Activated T-cell treated with anti-CD3 and anti-CD28 coated beads, Interleukin-2, amount 50 U/mL, for 72 hours (primary cell): ENCODE results near the gene THRB. TPM values are rescaled to one million over a fixed set of nuclear protein-coding genes. Genes with fewer than 3 reads are reported as not detected.
A peak's percentile ranks its signal among the peaks of the same experiment; 100 is the strongest.

ENCODE experiments used
- ATAC-seq, 2 donors: fragments of 150-1000 bp; cut with Tn5 transposase; replicated peaks in 1 of 2; 2 replicates each; pipeline ENCODE4 v1.10.0; 2021; ENCODE audit warnings: moderate library complexity in 2 of 2, mild to moderate bottlenecking in 1 of 2
- DNase-seq, 2 donors: peaks; one replicate each; pipeline ENCODE4 v3.0.0; 2021 to 2022; ENCODE audit warnings: mixed read lengths in 1 of 2
- H3K27ac Mint-ChIP-seq: one replicate; pipeline ENCODE4 v1.8.0; 2022; ENCODE audit warnings: mild to moderate bottlenecking, moderate library complexity, mixed read lengths
- H3K27me3 Mint-ChIP-seq: one replicate; pipeline ENCODE4 v1.8.0; 2022; ENCODE audit warnings: low read depth, mixed read lengths
- H3K36me3 Mint-ChIP-seq, 2 donors: one replicate each; pipeline ENCODE4 v1.8.0; 2022; ENCODE audit warnings: mixed read lengths in 2 of 2, mild to moderate bottlenecking in 1 of 2; ENCODE audit not compliant: insufficient read depth in 2 of 2
- H3K4me1 Mint-ChIP-seq: one replicate; pipeline ENCODE4 v1.8.0; 2022; ENCODE audit warnings: low read depth, mixed read lengths
- H3K4me3 Mint-ChIP-seq, 2 donors: one replicate each; pipeline ENCODE4 v1.8.0; 2022; ENCODE audit warnings: mild to moderate bottlenecking in 2 of 2, mixed read lengths in 2 of 2, moderate library complexity in 2 of 2
- H3K9me3 Mint-ChIP-seq, 2 donors: one replicate each; pipeline ENCODE4 v1.8.0; 2022; ENCODE audit warnings: mixed read lengths in 2 of 2
- total RNA-seq, 2 donors: library from RNA; stranded (reverse); gene quantifications; one replicate each; pipeline ENCODE4 v1.2.3, GENCODE V29; 2022

The THRB gene
- total RNA-seq, 2 donors from 2014 or later, result not detected

GRCh38 chr3:24296441-24297205 is 198.0 kb downstream of the THRB start:
- Mint-ChIP-seq H3K9me3 (peaks cover 0 to 7% of the 10 kb centered on the region in 2 donors), H3K27ac (no peak overlapping the region), H3K4me1 (no peaks in the 10 kb centered on the region), H3K27me3 (no peaks in the 10 kb centered on the region), H3K36me3 (no peaks in the 10 kb centered on the region), H3K4me3 (no peak overlapping the region)
- DNase-seq (no peak), ATAC-seq (peak in 1 of 2 donors; percentile 5)

- Mint-ChIP-seq H3K27me3 (no peaks in the 10 kb centered on the region), H3K4me1 (no peaks in the 10 kb centered on the region), H3K27ac (no peak overlapping the region), H3K4me3 (no peak overlapping the region), H3K36me3 (no peaks in the 10 kb centered on the region), H3K9me3 (peaks cover 0 to 7% of the 10 kb centered on the region in 2 donors)
- DNase-seq (no peak), ATAC-seq (no peak)
Observed at GRCh38 chr3:24294150-24294549, 200.5 kb downstream of the THRB start.

GRCh38 chr3:24291646-24292045 is 203.0 kb downstream of the THRB start:
- no peak overlapping the region for H3K4me3 Mint-ChIP-seq

GRCh38 chr3:24290596-24290995 is 204.1 kb downstream of the THRB start:
- no peak for DNase-seq
- Mint-ChIP-seq H3K27me3 (no peaks in the 10 kb centered on the region), H3K36me3 (no peaks in the 10 kb centered on the region), H3K9me3 (peaks cover 0 to 10% of the 10 kb centered on the region in 2 donors), H3K27ac (no peak overlapping the region), H3K4me3 (no peak overlapping the region), H3K4me1 (no peaks in the 10 kb centered on the region)
- ATAC-seq, result no peak

More at GRCh38 chr3:24291646-24292045, 203.0 kb downstream of the THRB start:
- H3K27ac Mint-ChIP-seq, result no peak overlapping the region
- H3K27me3 Mint-ChIP-seq, result no peaks in the 10 kb centered on the region
- H3K36me3 Mint-ChIP-seq, result no peaks in the 10 kb centered on the region
- H3K9me3 Mint-ChIP-seq, result peaks cover 0 to 7% of the 10 kb centered on the region in 2 donors
- ATAC-seq, result no peak
- H3K4me1 Mint-ChIP-seq, result no peaks in the 10 kb centered on the region
- DNase-seq, result no peak

- H3K36me3 Mint-ChIP-seq, result no peaks in the 10 kb centered on the region
- no peaks in the 10 kb centered on the region for H3K27me3 Mint-ChIP-seq
- H3K4me3 Mint-ChIP-seq, result no peak overlapping the region
- peaks cover 0 to 3% of the 10 kb centered on the region in 2 donors for H3K9me3 Mint-ChIP-seq
- DNase-seq (no peak), ATAC-seq (no peak)
- H3K27ac Mint-ChIP-seq, result no peak overlapping the region
- no peaks in the 10 kb centered on the region for H3K4me1 Mint-ChIP-seq
Observed at GRCh38 chr3:24288496-24289236, 206.0 kb downstream of the THRB start.

GRCh38 chr3:24287755-24288450 is 206.7 kb downstream of the THRB start:
- Mint-ChIP-seq H3K36me3 (no peaks in the 10 kb centered on the region), H3K27me3 (no peaks in the 10 kb centered on the region)

GRCh38 chr3:24286405-24286804 is 208.2 kb downstream of the THRB start:
- Mint-ChIP-seq H3K4me3 (no peak overlapping the region), H3K9me3 (peaks cover 0 to 3% of the 10 kb centered on the region in 2 donors), H3K27ac (no peak overlapping the region), H3K4me1 (no peaks in the 10 kb centered on the region), H3K27me3 (no peaks in the 10 kb centered on the region), H3K36me3 (no peaks in the 10 kb centered on the region)
- DNase-seq (no peak), ATAC-seq (no peak)

More at GRCh38 chr3:24287755-24288450, 206.7 kb downstream of the THRB start:
- ATAC-seq (no peak), DNase-seq (no peak)
- peaks cover 0 to 3% of the 10 kb centered on the region in 2 donors for H3K9me3 Mint-ChIP-seq
- H3K27ac Mint-ChIP-seq, result no peak overlapping the region
- H3K4me3 Mint-ChIP-seq, result no peak overlapping the region
- no peaks in the 10 kb centered on the region for H3K4me1 Mint-ChIP-seq

GRCh38 chr3:24278543-24278942 is 216.1 kb downstream of the THRB start:
- H3K9me3 Mint-ChIP-seq, result peaks cover 0 to 1% of the 10 kb centered on the region in 2 donors
- H3K27ac Mint-ChIP-seq, result no peak overlapping the region

GRCh38 chr3:24273491-24273890 is 221.2 kb downstream of the THRB start:
- Mint-ChIP-seq H3K9me3 (no peaks in the 10 kb centered on the region), H3K4me1 (no peaks in the 10 kb centered on the region)

More at GRCh38 chr3:24278543-24278942, 216.1 kb downstream of the THRB start:
- Mint-ChIP-seq H3K27me3 (peaks cover 11% of the 10 kb centered on the region), H3K4me1 (no peaks in the 10 kb centered on the region), H3K36me3 (no peaks in the 10 kb centered on the region), H3K4me3 (no peak overlapping the region)
- ATAC-seq (no peak), DNase-seq (no peak)

GRCh38 chr3:24272875-24273274 is 221.8 kb downstream of the THRB start:
- H3K4me1 Mint-ChIP-seq, result no peaks in the 10 kb centered on the region
- H3K4me3 Mint-ChIP-seq, result no peak overlapping the region
- DNase-seq (no peak), ATAC-seq (no peak)
- no peaks in the 10 kb centered on the region for H3K9me3 Mint-ChIP-seq
- H3K27me3 Mint-ChIP-seq, result peaks cover 11% of the 10 kb centered on the region
- no peak overlapping the region for H3K27ac Mint-ChIP-seq
- H3K36me3 Mint-ChIP-seq, result no peaks in the 10 kb centered on the region

More at GRCh38 chr3:24273491-24273890, 221.2 kb downstream of the THRB start:
- H3K36me3 Mint-ChIP-seq, result no peaks in the 10 kb centered on the region
- peaks cover 11% of the 10 kb centered on the region for H3K27me3 Mint-ChIP-seq
- ATAC-seq, result no peak
- H3K27ac Mint-ChIP-seq, result no peak overlapping the region
- no peak for DNase-seq
- no peak overlapping the region for H3K4me3 Mint-ChIP-seq

- no peak for DNase-seq
Observed at GRCh38 chr3:24272408-24272807, 222.2 kb downstream of the THRB start.

GRCh38 chr3:24271228-24271627 is 223.4 kb downstream of the THRB start:
- DNase-seq (no peak), ATAC-seq (no peak)
- no peak overlapping the region for H3K4me3 Mint-ChIP-seq
- no peaks in the 10 kb centered on the region for H3K36me3 Mint-ChIP-seq
- no peak overlapping the region for H3K27ac Mint-ChIP-seq
- H3K4me1 Mint-ChIP-seq, result no peaks in the 10 kb centered on the region
- peaks cover 1% of the 10 kb centered on the region for H3K27me3 Mint-ChIP-seq
- H3K9me3 Mint-ChIP-seq, result no peaks in the 10 kb centered on the region

More at GRCh38 chr3:24272408-24272807, 222.2 kb downstream of the THRB start:
- no peaks in the 10 kb centered on the region for H3K36me3 Mint-ChIP-seq
- no peaks in the 10 kb centered on the region for H3K4me1 Mint-ChIP-seq
- H3K27ac Mint-ChIP-seq, result no peak overlapping the region
- no peaks in the 10 kb centered on the region for H3K9me3 Mint-ChIP-seq
- peaks cover 11% of the 10 kb centered on the region for H3K27me3 Mint-ChIP-seq
- H3K4me3 Mint-ChIP-seq, result no peak overlapping the region
- ATAC-seq, result no peak

- Mint-ChIP-seq H3K9me3 (no peaks in the 10 kb centered on the region), H3K27ac (no peak overlapping the region), H3K36me3 (no peaks in the 10 kb centered on the region), H3K4me1 (no peaks in the 10 kb centered on the region), H3K27me3 (no peaks in the 10 kb centered on the region), H3K4me3 (no peak overlapping the region)
- ATAC-seq (no peak), DNase-seq (no peak)
Observed at GRCh38 chr3:24270744-24271143, 223.9 kb downstream of the THRB start.
